Measurements from ENCODE around the gene SPTSSB. TPM values are rescaled to one million over a fixed set of nuclear protein-coding genes. Genes with fewer than 3 reads are reported as not detected.

Gene SPTSSB
- total and polyA plus RNA-seq, 12 donors, result 0.06 to 0.97 (median 0.14) TPM; not detected in 5

GRCh38 chr3:161392853-161393252, 21.5 kb upstream of the SPTSSB start:
- no peak for TF ChIP-seq CTCF (IDR thresholded peaks at IDR 0.05)
- no peak for TF ChIP-seq POLR2A (IDR thresholded peaks at IDR 0.05)
- intact Hi-C loops (cut with DNase I), result no loop called here
- Histone ChIP-seq H3K27ac (no peak overlapping the region), H3K9me3 (replicated peaks in 1 of 3) (no peaks in the 10 kb centered on the region), H3K27me3 (no peaks in the 10 kb centered on the region), H3K4me1 (replicated peaks in 1 of 2) (no peaks in the 10 kb centered on the region), H3K36me3 (replicated peaks in 1 of 2) (no peaks in the 10 kb centered on the region), H3K4me3 (no peak overlapping the region)
- no peak for DNase-seq
- 53 to 77% (median 57%) methylated on average over 1 of the region's 1 CpG for WGBS, 4 donors

DNA sequence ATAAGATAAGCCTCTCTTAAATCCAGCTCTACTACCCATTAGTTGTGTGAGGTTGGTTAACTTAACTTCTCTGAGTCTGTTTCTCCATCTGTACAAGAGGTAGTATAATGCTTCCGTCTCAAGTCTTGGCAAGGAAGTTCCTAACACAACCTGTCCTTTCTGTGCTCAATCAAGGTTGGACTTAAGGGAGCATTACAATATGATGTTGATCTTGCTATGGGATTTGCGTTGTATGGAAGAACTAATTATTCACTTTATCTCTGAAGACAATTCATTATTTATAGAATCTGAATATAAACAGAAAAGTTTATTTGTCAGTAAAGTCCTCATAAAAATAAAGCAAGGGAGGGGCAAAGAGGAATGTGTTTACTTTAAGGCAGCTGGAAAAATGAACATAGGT, 18.9 kb upstream of the SPTSSB start:
- intact Hi-C loops (cut with DNase I), result no loop called here
- no peak for DNase-seq
- Histone ChIP-seq H3K27me3 (no peaks in the 10 kb centered on the region), H3K9me3 (replicated peaks in 1 of 3) (no peaks in the 10 kb centered on the region), H3K36me3 (replicated peaks in 1 of 2) (no peaks in the 10 kb centered on the region), H3K4me1 (replicated peaks in 1 of 2) (no peaks in the 10 kb centered on the region), H3K4me3 (no peak overlapping the region), H3K27ac (no peak overlapping the region)
- WGBS, 4 donors, result 44 to 91% (median 78%) methylated on average over 2 of the region's 2 CpGs
- TF ChIP-seq CTCF (IDR thresholded peaks at IDR 0.05) (no peak), POLR2A (IDR thresholded peaks at IDR 0.05) (no peak)

- intact Hi-C loops (cut with DNase I), result no loop called here
- H3K9me3 ChIP-seq (replicated peaks in 1 of 3), result no peaks in the 10 kb centered on the region
- no peaks in the 10 kb centered on the region for H3K36me3 ChIP-seq (replicated peaks in 1 of 2)
- no peak overlapping the region for H3K4me3 ChIP-seq
- DNase-seq, result peak in 1 of 7 donors; percentile 4
- no peak for TF ChIP-seq POLR2A (IDR thresholded peaks at IDR 0.05)
- whole genome bisulfite sequencing, 4 donors, result 82 to 90% (median 85%) methylated on average over 3 of the region's 3 CpGs
- no peaks in the 10 kb centered on the region for H3K4me1 ChIP-seq (replicated peaks in 1 of 2)
- H3K27me3 ChIP-seq, result no peaks in the 10 kb centered on the region
- H3K27ac ChIP-seq, result no peak overlapping the region
Measured at GRCh38 chr3:161389445-161390035, 18.2 kb upstream of the SPTSSB start.

DNA sequence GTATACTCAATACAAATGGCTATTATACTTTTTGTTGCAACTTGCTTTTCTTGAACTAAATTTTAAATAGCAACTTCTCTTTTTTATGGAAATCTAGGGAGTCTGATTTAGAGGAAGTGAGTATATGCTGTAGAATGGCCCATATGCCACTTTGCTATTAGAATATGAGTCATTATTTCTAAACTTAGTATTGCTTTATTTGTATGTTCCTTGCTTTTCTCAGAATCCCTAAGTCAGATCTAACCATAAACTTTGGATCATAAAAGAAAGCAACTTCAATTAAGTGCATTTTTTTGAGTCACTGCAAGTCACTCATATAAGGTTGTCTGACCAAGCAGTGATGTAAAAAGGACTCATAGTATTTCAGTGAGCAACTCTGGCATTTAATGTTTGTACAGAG, 17.5 kb upstream of the SPTSSB start:
- H3K4me3 ChIP-seq, result no peak overlapping the region
- DNase-seq, result no peak
- no peaks in the 10 kb centered on the region for H3K36me3 ChIP-seq (replicated peaks in 1 of 2)
- TF ChIP-seq CTCF (IDR thresholded peaks at IDR 0.05) (no peak), POLR2A (IDR thresholded peaks at IDR 0.05) (no peak)
- no peaks in the 10 kb centered on the region for H3K9me3 ChIP-seq (replicated peaks in 1 of 3)
- no peaks in the 10 kb centered on the region for H3K4me1 ChIP-seq (replicated peaks in 1 of 2)
- no peak overlapping the region for H3K27ac ChIP-seq
- H3K27me3 ChIP-seq, result no peaks in the 10 kb centered on the region
- intact Hi-C loops (cut with DNase I), result no loop called here

Measured in adrenal gland (tissue), 12 donors.